Left ventricle myocardium inferior (tissue), 1 donor: ENCODE results near the gene NIT2. TPM values are rescaled to one million over a fixed set of nuclear protein-coding genes. Genes with fewer than 3 reads are reported as not detected.

Experiments used
- DNase-seq: peaks from one replicate; pipeline ENCODE4 v3.0.0-alpha.2; 2020
- H3K27ac ChIP-seq: fragments of 200-600 bp; replicated peaks from 2 replicates; pipeline ENCODE4 v1.8.0; 2021
- H3K27me3 ChIP-seq: fragments of 200-600 bp; 2 replicates; pipeline ENCODE4 v1.8.0; 2021; ENCODE audit warnings: low read depth
- H3K36me3 ChIP-seq: fragments of 200-600 bp; 2 replicates; pipeline ENCODE4 v1.8.0; 2021
- H3K4me1 ChIP-seq: fragments of 200-600 bp; 2 replicates; pipeline ENCODE4 v1.8.0; 2021
- H3K4me3 ChIP-seq: fragments of 200-600 bp; 2 replicates; pipeline ENCODE4 v1.8.0; 2021; ENCODE audit warnings: mild to moderate bottlenecking, moderate library complexity
- H3K9me3 ChIP-seq: fragments of 200-600 bp; replicated peaks from 2 replicates; pipeline ENCODE4 v1.8.0; 2021
- intact Hi-C: fragments of 100-400 bp; cut with micrococcal nuclease; formaldehyde crosslinking; loops from one replicate; pipeline ENCODE4 v1.11.0; 2022
- long read RNA-seq: library from polyadenylated mRNA; unstranded; transcript quantifications from one replicate; pipeline ENCODE4 v2.0.0, GENCODE V29; 2021
- total RNA-seq: library from RNA; stranded (reverse); fragmentation: NEBNext Ultra II Directional; extraction: Animal tissue kit (Norgen Biotek cat#: 25700); gene quantifications from one replicate; pipeline ENCODE4 v1.2.1, GENCODE V29; 2021
- TF ChIP-seq, protein P1 (sequence below): fragments of 200-600 bp; IDR thresholded peaks from 2 replicates; pipeline ENCODE4 v1.8.0; 2021; ENCODE audit warnings: antibody characterized with exemption, mild to moderate bottlenecking, borderline replicate concordance
- donor health status: DM: no; HTN: yes; CAD: no; lungs with severe emphysema.

NIT2 gene, protein sequence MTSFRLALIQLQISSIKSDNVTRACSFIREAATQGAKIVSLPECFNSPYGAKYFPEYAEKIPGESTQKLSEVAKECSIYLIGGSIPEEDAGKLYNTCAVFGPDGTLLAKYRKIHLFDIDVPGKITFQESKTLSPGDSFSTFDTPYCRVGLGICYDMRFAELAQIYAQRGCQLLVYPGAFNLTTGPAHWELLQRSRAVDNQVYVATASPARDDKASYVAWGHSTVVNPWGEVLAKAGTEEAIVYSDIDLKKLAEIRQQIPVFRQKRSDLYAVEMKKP
- total RNA-seq: 51.5 TPM
- long read RNA-seq, full-length matches to known transcripts: 41 of 59 reads
- long read RNA-seq, partial matches to known transcripts: 5 of 59 reads
- long read RNA-seq, other reads (novel, unspliced or antisense): 13 of 59 reads

DNA sequence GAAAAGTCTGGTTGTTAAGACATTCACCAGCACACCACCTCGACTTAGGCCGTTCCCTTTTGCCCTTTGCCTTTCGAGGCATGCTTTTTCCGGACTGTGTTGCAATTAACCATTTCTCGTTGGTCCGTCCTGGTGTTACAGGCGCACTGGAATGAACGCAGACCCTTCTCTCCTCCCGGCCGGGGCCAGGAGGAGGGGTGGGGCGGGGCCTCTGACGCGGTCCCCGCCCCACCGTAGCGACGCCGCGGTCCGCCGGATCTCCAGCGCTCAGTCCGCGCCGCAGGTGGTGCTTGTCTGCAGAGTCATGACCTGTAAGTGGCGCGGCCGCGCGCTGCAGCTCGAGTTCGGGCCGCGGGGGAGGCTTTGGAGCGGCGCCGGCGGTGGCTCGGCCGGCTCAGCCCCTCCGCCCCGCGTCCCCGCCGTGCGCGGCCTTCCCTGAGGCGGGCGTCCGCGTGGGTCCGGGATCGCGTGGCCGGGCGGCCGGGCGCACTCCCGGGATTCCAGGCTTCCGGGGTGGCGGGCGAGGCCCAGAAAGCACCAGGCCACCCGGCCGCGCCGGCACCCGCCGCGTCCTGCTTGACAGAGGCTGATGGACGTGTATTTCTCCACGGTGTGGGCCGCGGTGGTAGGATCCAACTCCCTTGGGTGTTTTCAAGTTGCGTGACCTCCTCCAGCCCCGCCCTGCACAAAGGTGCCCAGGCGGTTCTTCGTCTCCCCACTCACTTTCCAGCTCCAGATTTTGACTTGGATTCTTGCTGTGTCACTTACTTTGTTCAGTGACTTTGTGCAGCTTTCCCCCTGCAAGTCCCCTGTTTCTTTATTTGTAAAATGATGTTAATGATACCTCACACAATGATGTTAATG is at the start of gene NIT2:
NIT2 (plus strand) TSS at position 270 of the 864 bp plus-strand sequence; CDS start at position 305, 35 bp downstream.
- peak within 1 kb of the TSS; percentile 81 for H3K4me3 ChIP-seq
- no peaks in the 10 kb centered on the region for H3K9me3 ChIP-seq
- H3K27me3 ChIP-seq: no peaks in the 10 kb centered on the region
- TF ChIP-seq, protein P1, sequence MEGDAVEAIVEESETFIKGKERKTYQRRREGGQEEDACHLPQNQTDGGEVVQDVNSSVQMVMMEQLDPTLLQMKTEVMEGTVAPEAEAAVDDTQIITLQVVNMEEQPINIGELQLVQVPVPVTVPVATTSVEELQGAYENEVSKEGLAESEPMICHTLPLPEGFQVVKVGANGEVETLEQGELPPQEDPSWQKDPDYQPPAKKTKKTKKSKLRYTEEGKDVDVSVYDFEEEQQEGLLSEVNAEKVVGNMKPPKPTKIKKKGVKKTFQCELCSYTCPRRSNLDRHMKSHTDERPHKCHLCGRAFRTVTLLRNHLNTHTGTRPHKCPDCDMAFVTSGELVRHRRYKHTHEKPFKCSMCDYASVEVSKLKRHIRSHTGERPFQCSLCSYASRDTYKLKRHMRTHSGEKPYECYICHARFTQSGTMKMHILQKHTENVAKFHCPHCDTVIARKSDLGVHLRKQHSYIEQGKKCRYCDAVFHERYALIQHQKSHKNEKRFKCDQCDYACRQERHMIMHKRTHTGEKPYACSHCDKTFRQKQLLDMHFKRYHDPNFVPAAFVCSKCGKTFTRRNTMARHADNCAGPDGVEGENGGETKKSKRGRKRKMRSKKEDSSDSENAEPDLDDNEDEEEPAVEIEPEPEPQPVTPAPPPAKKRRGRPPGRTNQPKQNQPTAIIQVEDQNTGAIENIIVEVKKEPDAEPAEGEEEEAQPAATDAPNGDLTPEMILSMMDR: no peak
- peaks cover 3% of the 10 kb centered on the region for H3K36me3 ChIP-seq
- intact Hi-C loops: no loop called here
- peak; percentile 90 for DNase-seq
- H3K4me1 ChIP-seq: peaks cover 20% of the 10 kb centered on the region
- H3K27ac ChIP-seq: peak within 1 kb of the TSS; percentile 94

DNA sequence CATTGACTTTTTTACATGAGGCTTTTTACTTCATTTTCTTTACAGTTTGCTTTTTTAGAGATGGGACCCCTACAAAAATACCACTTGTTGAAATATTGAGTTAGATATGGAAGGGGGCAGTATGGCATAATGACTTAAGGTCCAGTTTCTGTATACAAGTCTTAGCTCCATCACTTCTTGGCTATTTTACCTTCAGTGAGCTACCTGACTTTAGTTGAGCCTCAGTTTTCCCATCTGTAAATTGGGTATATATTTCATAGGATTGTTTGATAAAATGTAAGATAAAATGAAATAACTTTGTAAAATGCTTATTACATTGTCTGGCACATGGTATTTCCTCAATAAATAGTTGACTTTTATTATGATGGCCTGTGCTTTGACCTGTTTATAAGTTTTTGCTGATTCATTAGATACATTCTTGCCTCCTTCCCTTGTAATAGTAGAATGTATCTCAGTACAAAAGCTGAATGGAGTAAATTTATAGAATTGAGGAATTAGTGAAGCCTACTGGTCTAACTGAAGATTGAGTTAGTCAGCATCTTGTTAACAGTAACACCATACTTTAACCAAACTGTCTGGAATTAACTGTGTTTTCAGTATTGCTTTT is 46.2 kb upstream of the NIT2 start:
- Histone ChIP-seq H3K27ac (no peak overlapping the region), H3K36me3 (peaks cover 67% of the 10 kb centered on the region), H3K4me3 (no peak overlapping the region), H3K27me3 (no peaks in the 10 kb centered on the region), H3K4me1 (peaks cover 12% of the 10 kb centered on the region), H3K9me3 (no peaks in the 10 kb centered on the region)
- DNase-seq: no peak
- intact Hi-C loops: no loop called here
- TF ChIP-seq, protein P1: no peak

DNA sequence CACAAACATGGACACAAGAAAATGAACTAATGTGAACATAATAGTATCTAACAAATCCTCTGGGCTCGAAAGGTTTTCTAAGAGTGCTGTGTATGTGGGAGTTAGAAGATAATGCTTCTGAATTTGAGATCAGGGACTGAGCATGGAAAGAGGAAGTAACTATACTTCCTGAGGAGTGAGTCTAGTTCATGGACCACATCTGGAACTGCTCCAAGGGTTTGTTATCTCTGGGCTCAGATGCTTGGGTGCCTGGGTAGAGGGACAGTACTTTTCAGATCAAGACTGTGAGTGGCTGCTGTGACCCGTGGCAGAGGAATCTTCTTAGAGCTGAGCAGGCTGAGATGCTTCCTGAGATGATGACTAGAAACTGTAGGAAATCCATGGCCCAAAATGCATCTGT is 45.2 kb upstream of the NIT2 start:
- Histone ChIP-seq H3K4me1 (peaks cover 12% of the 10 kb centered on the region), H3K36me3 (peaks cover 65% of the 10 kb centered on the region), H3K27me3 (no peaks in the 10 kb centered on the region), H3K9me3 (no peaks in the 10 kb centered on the region), H3K27ac (no peak overlapping the region), H3K4me3 (no peak overlapping the region)
- DNase-seq: no peak
- TF ChIP-seq, protein P1: no peak
- intact Hi-C loops: no loop called here

DNA sequence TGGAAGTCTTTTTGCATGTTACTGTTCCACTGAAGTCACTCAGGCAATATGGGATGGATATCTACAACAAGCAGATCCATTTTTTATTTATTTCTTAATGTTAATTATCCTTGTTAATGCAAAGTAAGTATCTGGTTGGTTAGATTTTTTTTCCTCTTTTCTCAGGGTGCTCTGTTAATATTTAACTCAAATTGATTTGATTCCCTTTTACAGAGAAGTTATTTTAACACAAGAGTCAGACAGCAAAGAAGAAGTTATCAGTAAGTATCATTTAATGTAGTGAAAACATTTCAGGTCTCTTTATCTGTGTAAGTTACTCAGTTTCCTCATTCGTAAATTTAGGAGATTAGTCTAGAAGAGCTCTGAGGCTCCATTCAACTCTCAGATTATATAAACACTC is 39.5 kb upstream of the NIT2 start:
- Histone ChIP-seq H3K27me3 (no peaks in the 10 kb centered on the region), H3K9me3 (no peaks in the 10 kb centered on the region), H3K4me3 (no peak overlapping the region), H3K27ac (no peak overlapping the region), H3K4me1 (no peaks in the 10 kb centered on the region), H3K36me3 (peaks cover 87% of the 10 kb centered on the region)
- DNase-seq: no peak
- intact Hi-C loops: no loop called here
- TF ChIP-seq, protein P1: no peak

DNA sequence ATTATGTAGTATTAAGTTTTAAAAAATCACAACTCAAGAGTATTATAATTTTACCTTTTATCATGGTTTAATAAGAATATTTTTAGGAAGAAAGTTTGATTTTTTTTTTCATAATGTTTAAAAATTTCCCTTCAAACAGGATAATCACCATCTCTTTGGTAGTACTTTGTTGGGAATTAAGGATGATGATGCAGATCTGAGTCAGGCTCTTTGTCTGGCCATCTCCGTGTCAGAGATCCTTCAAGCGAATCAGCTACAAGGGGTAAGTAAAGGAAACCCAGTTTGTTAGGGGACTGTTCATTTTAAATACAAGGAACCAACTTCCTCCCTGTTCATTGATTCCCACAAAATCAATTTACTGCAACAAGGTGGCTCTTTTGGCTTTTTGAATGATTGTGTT is 36.8 kb upstream of the NIT2 start:
- H3K4me1 ChIP-seq: no peaks in the 10 kb centered on the region
- no peaks in the 10 kb centered on the region for H3K9me3 ChIP-seq
- TF ChIP-seq, protein P1: no peak
- H3K36me3 ChIP-seq: peaks cover 90% of the 10 kb centered on the region
- DNase-seq: no peak
- no peaks in the 10 kb centered on the region for H3K27me3 ChIP-seq
- intact Hi-C loops: no loop called here
- H3K27ac ChIP-seq: no peak overlapping the region
- no peak overlapping the region for H3K4me3 ChIP-seq
